DOHH2 (cell line): Measurements from ENCODE around the gene RWDD4.

Experiments used
- H3F3A ChIP-seq: fragments of 200-600 bp; sonication (generic), shearing (Covaris generic); 2 replicates; pipeline ENCODE4 v1.6.0; 2016; ENCODE audit warnings: antibody characterized with exemption, mild to moderate bottlenecking; ENCODE audit not compliant: control insufficient read depth, insufficient read depth
- H3K27ac ChIP-seq: fragments of 200-600 bp; sonication (generic); 2 replicates; pipeline ENCODE4 v1.5.1; 2014; ENCODE audit warnings: low read depth, mild to moderate bottlenecking, low read length, moderate library complexity
- H3K27me3 ChIP-seq: fragments of 200-600 bp; sonication (generic); 2 replicates; pipeline ENCODE4 v1.6.1; 2014; ENCODE audit warnings: mild to moderate bottlenecking, low read length, mixed read lengths; ENCODE audit not compliant: control insufficient read depth
- H3K36me3 ChIP-seq: fragments of 200-600 bp; sonication (generic); 2 replicates; pipeline ENCODE4 v1.6.1; 2014; ENCODE audit warnings: mild to moderate bottlenecking, low read length, moderate library complexity, mixed read lengths; ENCODE audit not compliant: control insufficient read depth
- H3K4me1 ChIP-seq: fragments of 200-600 bp; sonication (generic); 2 replicates; pipeline ENCODE4 v1.6.1; 2014; ENCODE audit warnings: mild to moderate bottlenecking, low read length, mixed read lengths; ENCODE audit not compliant: control insufficient read depth
- H3K4me2 ChIP-seq: fragments of 200-600 bp; sonication (generic); 2 replicates; pipeline ENCODE4 v1.6.0; 2014; ENCODE audit warnings: mild to moderate bottlenecking, low read length, moderate library complexity
- H3K4me3 ChIP-seq: fragments of 200-600 bp; sonication (generic); 2 replicates; pipeline ENCODE4 v1.5.1; 2014; ENCODE audit warnings: mild to moderate bottlenecking, low read length, mixed read lengths
- H3K79me2 ChIP-seq: fragments of 200-600 bp; sonication (generic); 2 replicates; pipeline ENCODE4 v1.6.1; 2014; ENCODE audit warnings: mild to moderate bottlenecking, low read length, mixed read lengths; ENCODE audit not compliant: control insufficient read depth
- H3K9me2 ChIP-seq: fragments of 200-600 bp; sonication (generic); replicated peaks from 2 replicates; pipeline ENCODE4 v1.6.1; 2014; ENCODE audit warnings: mild to moderate bottlenecking, low read length, mixed read lengths; ENCODE audit not compliant: control insufficient read depth
- H3K9me3 ChIP-seq: fragments of 200-600 bp; sonication (generic); 2 replicates; pipeline ENCODE4 v1.6.1; 2014; ENCODE audit warnings: antibody characterized with exemption, low read length, mixed read lengths; ENCODE audit not compliant: control insufficient read depth, insufficient read depth
- H4K20me1 ChIP-seq: fragments of 200-600 bp; sonication (generic); 2 replicates; pipeline ENCODE4 v1.6.0; 2014; ENCODE audit warnings: low read depth, mild to moderate bottlenecking, antibody characterized with exemption, low read length, moderate library complexity; ENCODE audit not compliant: control insufficient read depth, insufficient read depth
- CTCF ChIP-seq: fragments of 200-600 bp; sonication (generic); IDR thresholded peaks from one replicate; pipeline ENCODE4 v1.5.1; 2014; ENCODE audit warnings: antibody characterized with exemption, mild to moderate bottlenecking, low read depth, low read length; ENCODE audit not compliant: poor library complexity, severe bottlenecking
- EZH2phosphoT487 ChIP-seq: fragments of 200-600 bp; sonication (generic); IDR thresholded peaks from 2 replicates; pipeline ENCODE4 v1.6.1; 2017; ENCODE audit warnings: borderline replicate concordance, mild to moderate bottlenecking, antibody characterized with exemption, low read length, moderate library complexity, mixed read lengths

RWDD4 gene

GRCh38 chr4:183633476-183634400, 25.2 kb downstream of the RWDD4 start:
- no peaks in the 10 kb centered on the region for H3K9me3 ChIP-seq
- H3K4me3 ChIP-seq: no peak overlapping the region
- TF ChIP-seq CTCF (no peak), EZH2phosphoT487 (no peak)
- no peaks in the 10 kb centered on the region for H3K79me2 ChIP-seq
- no peaks in the 10 kb centered on the region for H3K27me3 ChIP-seq
- H4K20me1 ChIP-seq: no peaks in the 10 kb centered on the region
- H3K4me2 ChIP-seq: no peak overlapping the region
- no peaks in the 10 kb centered on the region for H3K9me2 ChIP-seq
- H3K4me1 ChIP-seq: no peaks in the 10 kb centered on the region
- no peak overlapping the region for H3K27ac ChIP-seq
- H3K36me3 ChIP-seq: no peaks in the 10 kb centered on the region
- no peaks in the 10 kb centered on the region for H3F3A ChIP-seq

DNA sequence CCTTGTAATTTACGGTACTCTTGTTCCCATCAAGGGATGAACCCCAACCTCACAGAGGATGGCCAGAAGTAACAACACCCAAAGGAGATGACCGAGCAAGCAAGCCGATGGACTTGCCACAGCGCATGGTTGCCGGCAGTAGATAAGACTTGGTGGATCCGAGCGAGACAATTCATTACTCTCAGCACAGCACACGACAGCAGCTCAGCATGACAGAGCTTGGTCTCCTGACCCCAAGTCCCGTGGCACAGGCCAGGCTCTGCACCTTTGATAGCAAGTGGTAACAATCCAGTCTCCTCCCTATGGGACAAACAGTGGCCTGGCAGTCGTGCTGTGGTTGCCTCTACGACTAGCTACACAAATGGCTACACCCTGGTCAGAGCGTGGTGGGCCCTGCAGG, 26.3 kb downstream of the RWDD4 start:
- H3F3A ChIP-seq: no peaks in the 10 kb centered on the region
- no peaks in the 10 kb centered on the region for H3K79me2 ChIP-seq
- H3K4me3 ChIP-seq: no peak overlapping the region
- H3K36me3 ChIP-seq: no peaks in the 10 kb centered on the region
- TF ChIP-seq EZH2phosphoT487: no peak
- TF ChIP-seq CTCF: no peak
- H3K4me1 ChIP-seq: no peaks in the 10 kb centered on the region
- H4K20me1 ChIP-seq: no peaks in the 10 kb centered on the region
- H3K27ac ChIP-seq: no peak overlapping the region
- no peaks in the 10 kb centered on the region for H3K27me3 ChIP-seq
- no peak overlapping the region for H3K4me2 ChIP-seq
- H3K9me3 ChIP-seq: no peaks in the 10 kb centered on the region
- no peaks in the 10 kb centered on the region for H3K9me2 ChIP-seq

- Histone ChIP-seq H3K9me2 (no peaks in the 10 kb centered on the region), H3K4me1 (no peaks in the 10 kb centered on the region), H3K4me2 (no peak overlapping the region), H3K79me2 (no peaks in the 10 kb centered on the region), H3K27ac (no peak overlapping the region), H4K20me1 (no peaks in the 10 kb centered on the region), H3K27me3 (no peaks in the 10 kb centered on the region), H3K9me3 (no peaks in the 10 kb centered on the region), H3K4me3 (no peak overlapping the region), H3K36me3 (no peaks in the 10 kb centered on the region), H3F3A (no peaks in the 10 kb centered on the region)
- TF ChIP-seq CTCF: no peak
- TF ChIP-seq EZH2phosphoT487: no peak
These were observed 27.3 kb downstream of the RWDD4 start for GRCh38 chr4:183631577-183632198.
